Activated gamma-delta T cell treated with anti-CD3 and anti-CD28 coated beads, Interleukin-2, amount 50 U/mL, for 16 hours (primary cell): Measurements from ENCODE around the gene CDH23.

Source experiments
- DNase-seq: peaks from one replicate; pipeline ENCODE4 v3.0.0-alpha.2; 2020; ENCODE audit warnings: low read depth

The CDH23 gene

GRCh38 chr10:71440506-71441035 is 43.9 kb downstream of the CDH23 start:
- DNase-seq = no peak

DNA sequence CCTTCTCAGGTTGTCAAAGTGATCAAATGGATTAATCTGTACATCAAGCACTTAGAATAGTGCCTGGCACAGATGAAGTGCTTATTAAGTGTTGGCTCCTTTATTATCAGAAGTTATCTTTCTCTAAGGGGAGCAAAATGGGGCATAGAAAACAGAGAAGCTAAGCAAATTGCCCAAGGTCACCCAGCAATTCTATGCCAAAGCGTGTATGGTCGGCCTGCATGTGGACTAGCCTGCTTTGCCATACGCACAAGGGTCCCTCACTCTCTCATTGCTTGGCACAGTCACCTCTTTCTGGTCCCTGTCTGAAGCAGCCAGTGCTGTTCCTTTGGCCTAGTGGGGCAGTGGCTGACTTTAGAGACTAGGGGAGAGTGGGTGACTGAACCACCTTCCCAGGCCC is 45.3 kb downstream of the CDH23 start:
- DNase-seq = no peak

GRCh38 chr10:71442859-71443570 is 46.3 kb downstream of the CDH23 start:
- no peak for DNase-seq

GRCh38 chr10:71443676-71444075 is 47.0 kb downstream of the CDH23 start:
- no peak for DNase-seq

GRCh38 chr10:71444284-71445054 is 47.7 kb downstream of the CDH23 start:
- no peak for DNase-seq

GRCh38 chr10:71447676-71448075 is 51.0 kb downstream of the CDH23 start:
- DNase-seq = no peak

- no peak for DNase-seq
Observed at GRCh38 chr10:71448146-71448545, 51.4 kb downstream of the CDH23 start.

DNA sequence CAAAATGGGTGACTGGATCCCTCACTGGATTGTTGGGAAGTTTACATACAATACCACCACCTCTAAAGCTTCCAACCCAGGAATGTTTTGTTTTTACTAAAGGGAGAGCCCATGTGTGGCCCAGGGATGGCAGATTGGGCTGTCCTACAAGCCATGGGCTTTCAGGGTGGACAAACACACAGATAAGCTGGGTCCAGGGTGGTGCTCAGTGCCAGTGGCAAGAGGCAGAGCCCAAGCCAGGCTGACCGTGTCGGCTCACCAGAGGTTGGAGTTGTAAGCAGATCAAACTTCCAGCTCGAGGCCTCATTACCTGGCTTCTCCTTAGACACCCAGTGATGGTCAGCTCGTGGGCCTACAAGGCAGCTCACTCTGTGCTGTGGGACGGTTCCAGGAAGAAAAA is 52.3 kb downstream of the CDH23 start:
- DNase-seq = no peak

- DNase-seq = no peak
Observed at GRCh38 chr10:71451754-71452153, 55.0 kb downstream of the CDH23 start.

DNA sequence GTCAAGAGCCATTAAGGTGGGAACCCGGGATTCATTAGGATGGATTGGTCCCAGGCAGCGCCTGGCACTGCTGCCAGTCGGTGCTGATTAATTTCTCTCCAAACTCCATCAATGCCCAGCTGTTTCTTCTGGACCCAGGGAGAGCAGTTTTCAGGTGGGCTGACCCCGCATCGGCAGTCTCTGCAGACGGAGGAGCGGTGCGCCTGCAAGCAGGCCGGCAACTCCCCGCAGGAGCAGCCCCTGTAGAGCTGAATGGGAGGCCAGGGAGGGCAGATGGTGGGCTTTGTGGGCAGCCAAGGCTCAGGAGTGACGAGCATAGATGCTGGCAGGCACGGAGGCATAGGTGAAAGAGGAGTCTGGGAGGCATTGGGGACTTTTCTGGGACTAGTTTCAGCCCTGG is 56.5 kb downstream of the CDH23 start:
- no peak for DNase-seq

DNA sequence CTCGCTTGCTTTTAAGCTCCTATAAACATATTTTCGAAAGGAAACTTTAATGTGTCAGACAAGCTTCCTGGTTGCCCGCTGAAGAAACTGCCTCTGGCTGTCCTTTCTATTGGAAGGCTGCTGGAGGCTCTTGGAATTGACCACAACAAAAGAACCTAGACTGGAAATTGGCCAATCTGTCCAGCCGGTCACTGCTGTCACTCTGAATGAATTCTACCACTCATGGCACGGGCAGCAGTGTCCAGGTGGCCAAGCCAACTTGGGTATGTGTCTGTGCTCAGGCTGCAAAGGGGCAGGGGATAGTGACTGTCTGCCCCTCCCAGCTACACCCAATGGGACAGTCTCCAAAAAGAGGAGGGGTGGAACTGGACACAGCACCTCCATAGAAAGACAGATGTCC is 57.6 kb downstream of the CDH23 start:
- DNase-seq = no peak

GRCh38 chr10:71455035-71455434 is 58.3 kb downstream of the CDH23 start:
- no peak for DNase-seq

DNA sequence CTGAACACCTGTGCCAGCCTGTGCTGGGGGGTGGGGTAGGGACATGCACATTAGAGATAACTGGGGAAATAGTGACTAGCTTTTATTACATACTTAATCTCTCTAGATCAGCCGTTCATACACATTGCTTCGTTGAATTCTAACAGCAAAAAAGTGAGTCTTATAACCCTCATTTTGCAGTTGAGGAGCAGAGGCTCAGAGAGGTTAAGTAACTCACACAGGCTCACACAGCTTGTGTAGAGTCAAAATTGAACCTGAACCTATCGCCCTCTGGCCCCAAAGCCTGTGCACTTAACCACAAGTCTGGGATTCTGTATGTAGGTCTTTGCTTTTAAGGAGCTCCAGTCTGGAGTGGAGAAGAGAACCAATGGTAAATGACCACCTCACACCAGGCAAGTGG is 59.9 kb downstream of the CDH23 start:
- DNase-seq = no peak

DNA sequence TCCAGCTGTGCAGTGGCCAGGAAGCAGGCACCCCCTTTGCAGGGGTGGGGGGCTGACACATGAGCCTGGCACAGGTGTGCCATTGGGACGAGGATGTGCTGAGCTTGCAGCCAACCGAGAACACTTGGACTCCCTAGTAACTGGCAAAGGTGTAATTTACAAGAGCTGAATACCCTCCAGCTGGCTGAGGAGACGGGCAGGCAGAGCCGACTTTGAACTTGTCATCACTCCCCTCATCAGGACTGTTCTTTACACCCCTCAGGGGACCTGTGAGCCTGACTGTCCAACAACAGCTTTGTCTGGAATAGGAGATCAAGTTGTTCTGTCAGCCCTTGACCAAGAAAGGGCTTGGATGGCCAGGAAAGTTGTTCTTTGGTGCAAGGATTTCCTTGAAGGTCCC is 61.2 kb downstream of the CDH23 start:
- DNase-seq = no peak

- no peak for DNase-seq
Observed at GRCh38 chr10:71458387-71458786, 61.7 kb downstream of the CDH23 start.

DNA sequence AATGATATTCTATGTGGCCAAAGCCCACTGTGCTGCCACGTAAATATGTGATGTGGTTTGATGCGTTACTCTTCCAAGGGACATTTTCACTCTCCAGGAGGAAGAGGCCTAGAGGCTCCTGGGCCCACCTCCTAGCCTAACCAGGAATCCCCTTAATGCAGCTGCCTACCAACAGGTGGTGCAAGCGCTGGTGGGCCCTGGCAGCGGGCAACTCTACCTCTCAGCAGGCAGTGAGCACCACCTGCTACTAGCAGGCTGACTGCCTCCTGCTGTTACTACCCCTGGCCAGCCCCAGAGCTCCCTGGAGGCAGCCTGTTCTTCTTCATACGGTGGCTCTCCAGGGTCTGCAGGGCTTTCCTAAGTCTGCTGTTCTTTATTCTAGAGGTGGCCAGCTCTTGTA is 62.8 kb downstream of the CDH23 start:
- no peak for DNase-seq

GRCh38 chr10:71460615-71461014 is 63.9 kb downstream of the CDH23 start:
- no peak for DNase-seq

DNA sequence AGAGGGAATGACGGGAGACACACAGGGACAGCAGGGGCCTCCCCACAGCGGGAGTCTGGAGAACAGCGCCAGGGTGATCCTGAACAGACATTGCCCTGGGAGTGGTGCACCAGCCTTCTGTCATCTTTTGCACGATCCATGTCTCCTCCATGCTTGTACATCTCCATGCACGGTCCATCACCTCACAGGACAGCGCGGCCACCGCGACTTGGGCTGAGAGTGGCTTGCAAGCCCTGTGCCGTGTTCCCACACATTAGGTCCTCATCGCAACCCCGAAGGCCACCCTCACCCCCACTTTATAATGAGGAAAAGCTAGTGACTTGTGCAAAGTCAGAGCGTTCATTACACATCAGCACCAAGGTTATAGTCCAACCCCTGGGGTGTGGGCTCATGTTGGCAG is 64.7 kb downstream of the CDH23 start:
- DNase-seq = no peak

- no peak for DNase-seq
Observed at GRCh38 chr10:71462062-71462935, 65.6 kb downstream of the CDH23 start.

DNA sequence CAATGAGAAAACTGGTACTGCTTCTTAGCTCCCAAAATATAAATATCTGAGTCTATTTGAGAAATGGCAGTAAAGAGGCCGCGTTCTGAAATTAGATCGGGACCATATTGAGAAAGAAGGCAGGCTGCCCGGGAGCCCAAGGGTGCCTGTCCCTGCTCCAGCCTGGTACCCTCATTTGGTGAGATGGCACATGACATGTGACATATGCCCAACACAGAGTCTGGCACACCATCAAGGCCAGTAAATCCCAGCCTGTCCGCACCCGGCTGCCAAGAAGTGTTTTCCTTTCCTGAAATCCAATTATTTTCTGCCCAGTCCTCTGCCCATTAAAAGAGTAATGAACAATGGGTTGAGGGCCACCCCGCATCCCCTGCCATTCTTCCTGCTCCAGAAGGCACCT is 66.4 kb downstream of the CDH23 start:
- no peak for DNase-seq

DNA sequence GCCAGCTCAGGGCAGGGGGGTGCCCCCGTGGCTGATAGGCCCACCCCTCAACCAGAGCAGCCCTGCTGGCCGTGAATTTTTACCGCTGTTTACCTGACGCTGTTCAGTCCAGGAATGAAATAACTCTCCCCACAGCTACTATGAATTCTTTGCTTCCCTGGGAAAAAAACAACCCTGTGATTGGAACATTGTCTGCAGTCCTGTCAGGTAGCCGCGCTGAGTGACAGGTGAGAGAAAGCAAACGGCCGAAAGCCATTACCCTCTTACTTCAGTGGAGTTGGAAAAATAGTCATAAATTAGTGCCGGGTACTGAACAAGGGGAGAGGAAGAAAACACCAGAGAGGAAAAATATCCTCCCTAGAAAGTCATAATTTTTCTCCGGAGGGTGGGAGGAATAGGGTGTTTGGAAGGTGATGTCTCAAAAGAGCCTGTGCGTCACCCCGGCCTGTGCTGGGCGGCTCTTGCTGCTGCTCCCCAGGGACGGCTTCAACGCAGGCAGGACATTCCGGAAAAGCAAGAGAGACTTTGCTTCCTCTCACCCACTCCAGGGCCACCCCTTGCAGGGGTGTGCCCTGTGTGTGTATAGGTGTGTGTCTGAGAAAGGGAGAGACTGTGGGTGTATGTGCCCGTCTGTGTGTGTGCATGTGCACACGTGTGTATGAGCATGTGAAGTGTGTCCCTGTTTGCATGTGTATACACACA is 69.0 kb downstream of the CDH23 start:
- no peak for DNase-seq

GRCh38 chr10:71466330-71466729 is 69.6 kb downstream of the CDH23 start:
- no peak for DNase-seq
